Neuronal stem cell (in vitro differentiated cells): ENCODE data around the gene GATA3.

Source experiments
- DNase-seq: peaks from one replicate; pipeline ENCODE4 v3.0.0-alpha.2; 2013; ENCODE audit warnings: low spot score
- H2AFZ ChIP-seq: one replicate; pipeline ENCODE4 v1.6.1; 2013; ENCODE audit warnings: mild to moderate bottlenecking, low read length, inconsistent platforms
- H2AK5ac ChIP-seq: 2 replicates; pipeline ENCODE4 v1.6.1; 2013; ENCODE audit warnings: low read depth, mild to moderate bottlenecking, inconsistent platforms, low read length, moderate library complexity, mixed read lengths
- H2BK120ac ChIP-seq: 2 replicates; pipeline ENCODE4 v1.6.1; 2013; ENCODE audit warnings: low read depth, mild to moderate bottlenecking, inconsistent platforms, low read length, moderate library complexity, mixed read lengths
- H2BK12ac ChIP-seq: one replicate; pipeline ENCODE4 v1.6.1; 2013; ENCODE audit warnings: low read length, inconsistent platforms
- H2BK15ac ChIP-seq: 2 replicates; pipeline ENCODE4 v1.6.1; 2013; ENCODE audit warnings: mild to moderate bottlenecking, low read length, inconsistent platforms, mixed read lengths
- H2BK5ac ChIP-seq: one replicate; pipeline ENCODE4 v1.6.1; 2013; ENCODE audit warnings: inconsistent platforms, mild to moderate bottlenecking, low read length, moderate library complexity
- H3K14ac ChIP-seq: one replicate; pipeline ENCODE4 v1.6.1; 2013; ENCODE audit warnings: low read length, inconsistent platforms
- H3K18ac ChIP-seq: 2 replicates; pipeline ENCODE4 v1.6.1; 2013; ENCODE audit warnings: low read length, inconsistent platforms
- H3K23ac ChIP-seq: 2 replicates; pipeline ENCODE4 v1.6.1; 2013; ENCODE audit warnings: low read depth, mild to moderate bottlenecking, mixed read lengths, low read length, inconsistent platforms; ENCODE audit not compliant: poor library complexity
- H3K27ac ChIP-seq: replicated peaks from 3 replicates; pipeline ENCODE4 v1.5.1; 2013; ENCODE audit warnings: low read length, inconsistent platforms
- H3K27me3 ChIP-seq, 3 experiments: 2 replicates each; pipeline ENCODE4 v1.6.1; 2013; ENCODE audit warnings: low read length in 3 of 3, mild to moderate bottlenecking in 2 of 3, inconsistent platforms in 1 of 3, low read depth in 1 of 3, mixed read lengths in 1 of 3, moderate library complexity in 1 of 3; ENCODE audit not compliant: control insufficient read depth in 3 of 3, insufficient read depth in 3 of 3
- H3K36me3 ChIP-seq, 2 donors: replicated peaks in 1 of 2; 2 replicates each; pipeline ENCODE4 v1.6.1; 2013; ENCODE audit warnings: low read length in 2 of 2; ENCODE audit not compliant: control insufficient read depth in 2 of 2, insufficient read depth in 2 of 2
- H3K4ac ChIP-seq: 2 replicates; pipeline ENCODE4 v1.6.1; 2013; ENCODE audit warnings: inconsistent platforms, mild to moderate bottlenecking, low read length, moderate library complexity
- H3K4me1 ChIP-seq, 2 donors: 1 replicate in 1 of 2; 2 replicates in 1 of 2; pipeline ENCODE4 v1.6.1; 2013; ENCODE audit warnings: low read length in 2 of 2, low read depth in 1 of 2; ENCODE audit not compliant: control insufficient read depth in 2 of 2, insufficient read depth in 1 of 2
- H3K4me2 ChIP-seq: one replicate; pipeline ENCODE4 v1.6.1; 2013; ENCODE audit warnings: mild to moderate bottlenecking, low read length, inconsistent platforms; ENCODE audit not compliant: insufficient read depth, poor library complexity, severe bottlenecking
- H3K4me3 ChIP-seq, 2 donors: 2 replicates each; pipeline ENCODE4 v1.5.1; 2013; ENCODE audit warnings: low read length in 2 of 2, mild to moderate bottlenecking in 2 of 2, inconsistent platforms in 1 of 2, moderate library complexity in 1 of 2
- H3K79me1 ChIP-seq: one replicate; pipeline ENCODE4 v1.6.1; 2013; ENCODE audit warnings: low read depth, mild to moderate bottlenecking, inconsistent platforms, low read length, moderate library complexity
- H3K9ac ChIP-seq: one replicate; pipeline ENCODE4 v1.6.1; 2013; ENCODE audit warnings: mild to moderate bottlenecking, low read depth, low read length, inconsistent platforms; ENCODE audit not compliant: poor library complexity
- H3K9me3 ChIP-seq, 2 donors: replicated peaks in 1 of 2; 2 replicates each; pipeline versions ENCODE3 to v1.6.1; 2013; ENCODE audit warnings: low read length in 2 of 2, mild to moderate bottlenecking in 2 of 2, inconsistent platforms in 1 of 2, low read depth in 1 of 2, mixed read lengths in 1 of 2, moderate library complexity in 1 of 2; ENCODE audit not compliant: control insufficient read depth in 2 of 2, insufficient read depth in 1 of 2
- H4K8ac ChIP-seq: one replicate; pipeline ENCODE4 v1.6.1; 2013; ENCODE audit warnings: low read depth, mild to moderate bottlenecking, inconsistent platforms, low read length, moderate library complexity
- H4K91ac ChIP-seq: one replicate; pipeline ENCODE4 v1.6.1; 2013; ENCODE audit warnings: low read length, low read depth, mild to moderate bottlenecking, inconsistent platforms; ENCODE audit not compliant: poor library complexity
- WGBS, 2 donors: extraction: QIAGEN DNeasy Blood & Tissue Kit; methylation state at CpG; one replicate each; pipeline ENCODE4 v1.1.7; 2013; ENCODE audit warnings: missing lambda C conversion rate in 2 of 2, mixed read lengths in 1 of 2; ENCODE audit not compliant: insufficient read length in 2 of 2, insufficient replicate concordance in 1 of 2; ENCODE audit errors: extremely low coverage in 2 of 2; 5-methylcytosine and 5-hydroxymethylcytosine counted together

Gene GATA3

GRCh38 chr10:8052341-8052955, 2.0 kb upstream of the GATA3 start:
- no peaks in the 10 kb centered on the region for H3K9me3 ChIP-seq
- H3K23ac ChIP-seq: no peak overlapping the region
- no peak overlapping the region for H3K4ac ChIP-seq
- peak; percentile 40 for DNase-seq
- no CpG with 5 or more reads among the region's 32 CpGs for WGBS, 2 donors
- H3K4me1 ChIP-seq: peaks cover 12 to 17% of the 10 kb centered on the region in 2 donors
- H2AFZ ChIP-seq: peak overlapping the region; percentile 95
- no peak overlapping the region for H3K18ac ChIP-seq
- no peak overlapping the region for H4K8ac ChIP-seq
- H3K9ac ChIP-seq: no peak overlapping the region
- no peak overlapping the region for H2BK12ac ChIP-seq
- H3K27ac ChIP-seq: no peak overlapping the region
- no peaks in the 10 kb centered on the region for H3K79me1 ChIP-seq
- H2BK15ac ChIP-seq: no peak overlapping the region
- no peak overlapping the region for H2BK5ac ChIP-seq
- no peak overlapping the region for H3K4me3 ChIP-seq
- no peak overlapping the region for H4K91ac ChIP-seq
- H2AK5ac ChIP-seq: no peak overlapping the region
- peak overlapping the region; percentile 77 for H3K4me2 ChIP-seq
- no peaks in the 10 kb centered on the region for H3K36me3 ChIP-seq
- no peak overlapping the region for H3K14ac ChIP-seq
- peaks cover 57 to 97% (median 93%) of the 10 kb centered on the region in 3 experiments for H3K27me3 ChIP-seq
- H2BK120ac ChIP-seq: no peak overlapping the region

- no peak overlapping the region for H3K27ac ChIP-seq
- WGBS, 2 donors: no CpG with 5 or more reads among the region's 17 CpGs
- no peak overlapping the region for H2AK5ac ChIP-seq
- H2AFZ ChIP-seq: peak overlapping the region; percentile 95
- no peak overlapping the region for H3K4ac ChIP-seq
- no peak overlapping the region for H3K14ac ChIP-seq
- H3K9me3 ChIP-seq: no peaks in the 10 kb centered on the region
- peaks cover 59 to 97% (median 93%) of the 10 kb centered on the region in 3 experiments for H3K27me3 ChIP-seq
- H3K4me2 ChIP-seq: no peak overlapping the region
- no peak overlapping the region for H3K9ac ChIP-seq
- H2BK12ac ChIP-seq: no peak overlapping the region
- no peak overlapping the region for H3K4me3 ChIP-seq
- H2BK120ac ChIP-seq: no peak overlapping the region
- H3K36me3 ChIP-seq: no peaks in the 10 kb centered on the region
- no peak overlapping the region for H3K23ac ChIP-seq
- H4K91ac ChIP-seq: no peak overlapping the region
- no peak for DNase-seq
- H2BK15ac ChIP-seq: no peak overlapping the region
- no peak overlapping the region for H4K8ac ChIP-seq
- H3K4me1 ChIP-seq: peaks cover 12 to 14% of the 10 kb centered on the region in 2 donors
- H2BK5ac ChIP-seq: no peak overlapping the region
- no peak overlapping the region for H3K18ac ChIP-seq
- no peaks in the 10 kb centered on the region for H3K79me1 ChIP-seq
These were observed 1.5 kb upstream of the GATA3 start for GRCh38 chr10:8052956-8053445.

- Histone ChIP-seq H3K4ac (no peak overlapping the region), H2BK15ac (no peak overlapping the region), H2BK12ac (no peak overlapping the region), H3K4me3 (peak overlapping the region; percentile 51 to 74), H3K4me2 (peak overlapping the region; percentile 97), H3K9me3 (no peaks in the 10 kb centered on the region), H3K14ac (no peak overlapping the region), H2AK5ac (no peak overlapping the region), H3K27me3 (peaks cover 59 to 97% (median 93%) of the 10 kb centered on the region in 3 experiments), H3K23ac (no peak overlapping the region), H3K18ac (peak overlapping the region; percentile 48), H4K8ac (no peak overlapping the region), H2BK120ac (no peak overlapping the region), H2BK5ac (no peak overlapping the region), H3K27ac (no peak overlapping the region), H2AFZ (peak overlapping the region; percentile 95), H3K4me1 (peaks cover 9 to 12% of the 10 kb centered on the region in 2 donors), H3K9ac (peak overlapping the region; percentile 60), H4K91ac (no peak overlapping the region), H3K36me3 (no peaks in the 10 kb centered on the region), H3K79me1 (no peaks in the 10 kb centered on the region)
- DNase-seq: peak; percentile 85
- WGBS, 2 donors: no CpG with 5 or more reads among the region's 60 CpGs
These were observed 843 bp upstream of the GATA3 start for GRCh38 chr10:8053446-8054243.

- Histone ChIP-seq H2BK15ac (no peak overlapping the region), H3K18ac (no peak overlapping the region), H3K36me3 (no peaks in the 10 kb centered on the region), H3K4me1 (peaks cover 9 to 12% of the 10 kb centered on the region in 2 donors), H2AFZ (peak overlapping the region; percentile 95), H3K79me1 (no peaks in the 10 kb centered on the region), H3K9ac (no peak overlapping the region), H3K4ac (no peak overlapping the region), H3K14ac (no peak overlapping the region), H2BK120ac (no peak overlapping the region), H4K8ac (no peak overlapping the region), H3K4me3 (peak overlapping the region in 1 of 2 donors; percentile 51), H2BK12ac (no peak overlapping the region), H3K27me3 (peaks cover 58 to 97% (median 93%) of the 10 kb centered on the region in 3 experiments), H2BK5ac (no peak overlapping the region), H3K23ac (no peak overlapping the region), H3K27ac (no peak overlapping the region), H2AK5ac (no peak overlapping the region), H4K91ac (no peak overlapping the region), H3K4me2 (peak overlapping the region; percentile 97), H3K9me3 (no peaks in the 10 kb centered on the region)
- no peak for DNase-seq
- no CpG with 5 or more reads among the region's 25 CpGs for WGBS, 2 donors
These were observed 319 bp upstream of the GATA3 start for GRCh38 chr10:8054244-8054493.
